ENCODE data around the gene DSE. TPM values are rescaled to one million over a fixed set of nuclear protein-coding genes. Genes with fewer than 3 reads are reported as not detected.
A peak's percentile ranks its signal among the peaks of the same experiment; 100 is the strongest.

DSE gene
- total RNA-seq, 1 experiment from 2014 or later: 9.8 TPM

GRCh38 chr6:116398316-116399010 is 27.7 kb downstream of the DSE start:
- peak; percentile 42; the same call in 1 of the 2 replicates for ATAC-seq
- H2AFZ ChIP-seq (ENCODE audit: low read length): no peak overlapping the region
- peak; percentile 68 for DNase-seq
- no peaks in the 10 kb centered on the region for H3K36me3 ChIP-seq (ENCODE audit: low read depth, low read length)
- BruUV-seq (replicated peaks): no TSS peak
- peak overlapping the region; percentile 34 for H3K27ac ChIP-seq (ENCODE audit: low read length)
- no peaks in the 10 kb centered on the region for H4K20me1 ChIP-seq (ENCODE audit: low read length)
- H3K9me2 ChIP-seq (replicated peaks; ENCODE audit: low read length): no peaks in the 10 kb centered on the region
- peaks cover 27% of the 10 kb centered on the region for H3K4me1 ChIP-seq (ENCODE audit: insufficient read depth, low read length)
- no peak overlapping the region for H3K9ac ChIP-seq (ENCODE audit: low read length)
- TF ChIP-seq CTCF (conservative IDR thresholded peaks at IDR 0.05; ENCODE audit: low read depth, low read length): no peak
- no peak for TF ChIP-seq EZH2phosphoT487 (IDR thresholded peaks at IDR 0.05; ENCODE audit: borderline replicate concordance, low read length)
- TF ChIP-seq EZH2 (IDR thresholded peaks at IDR 0.05; ENCODE audit: low read length, unreplicated experiment): no peak
- CTCF ChIA-PET: no interaction called here
- H3K79me2 ChIP-seq (ENCODE audit: low read length): no peaks in the 10 kb centered on the region
- POLR2A ChIA-PET (ENCODE audit: unreplicated experiment): no interaction called here
- peak overlapping the region; percentile 54 for H3K4me2 ChIP-seq (ENCODE audit: low read length)
- no peaks in the 10 kb centered on the region for H3K27me3 ChIP-seq (ENCODE audit: low read length)
- H3K4me3 ChIP-seq (ENCODE audit: low read length): peak overlapping the region; percentile 32; the same call in 1 of the 2 replicates
- no peaks in the 10 kb centered on the region for H3K9me3 ChIP-seq (ENCODE audit: low read length)
- intact Hi-C loops (cut with micrococcal nuclease): no loop called here
- H3F3A ChIP-seq (ENCODE audit: low read length, unreplicated experiment): no peaks in the 10 kb centered on the region

- BruUV-seq (replicated peaks): no TSS peak
- intact Hi-C loops (cut with micrococcal nuclease): no loop called here
- CTCF ChIA-PET: no interaction called here
Observed at GRCh38 chr6:116399287-116399686, 28.5 kb downstream of the DSE start.

More at GRCh38 chr6:116399287-116399686, 28.5 kb downstream of the DSE start:
- Histone ChIP-seq H2AFZ (ENCODE audit: low read length) (no peak overlapping the region), H3K4me2 (ENCODE audit: low read length) (peak overlapping the region; percentile 54; the same call in 1 of the 2 replicates), H3K27me3 (ENCODE audit: low read length) (no peaks in the 10 kb centered on the region), H3K4me1 (ENCODE audit: insufficient read depth, low read length) (peaks cover 27% of the 10 kb centered on the region), H3K4me3 (ENCODE audit: low read length) (no peak overlapping the region), H3K36me3 (ENCODE audit: low read depth, low read length) (no peaks in the 10 kb centered on the region), H3F3A (ENCODE audit: low read length, unreplicated experiment) (no peaks in the 10 kb centered on the region), H4K20me1 (ENCODE audit: low read length) (no peaks in the 10 kb centered on the region), H3K9me3 (ENCODE audit: low read length) (no peaks in the 10 kb centered on the region), H3K9ac (ENCODE audit: low read length) (no peak overlapping the region), H3K9me2 (replicated peaks; ENCODE audit: low read length) (no peaks in the 10 kb centered on the region), H3K79me2 (ENCODE audit: low read length) (no peaks in the 10 kb centered on the region), H3K27ac (ENCODE audit: low read length) (peak overlapping the region; percentile 34)
- ATAC-seq: no peak
- DNase-seq: no peak
- POLR2A ChIA-PET (ENCODE audit: unreplicated experiment): no interaction called here
- no peak for TF ChIP-seq CTCF (conservative IDR thresholded peaks at IDR 0.05; ENCODE audit: low read depth, low read length)
- TF ChIP-seq EZH2phosphoT487 (IDR thresholded peaks at IDR 0.05; ENCODE audit: borderline replicate concordance, low read length): no peak
- no peak for TF ChIP-seq EZH2 (IDR thresholded peaks at IDR 0.05; ENCODE audit: low read length, unreplicated experiment)

All from PC-3 (cell line).